ENCODE data around the gene MED22. TPM values are rescaled to one million over a fixed set of nuclear protein-coding genes. Genes with fewer than 3 reads are reported as not detected.

Gene MED22
- total RNA-seq, 3 donors from 2014 or later (not counting 1 experiment from before 2014, with no cell fraction given) = 23.8 to 37.0 (median 28.1) TPM

- H3K4me3 Mint-ChIP-seq = no peak overlapping the region
These were observed 14.9 kb downstream of the MED22 start for GRCh38 chr9:133333011-133333410.

GRCh38 chr9:133332381-133332730, 15.6 kb downstream of the MED22 start:
- peaks cover 35 to 38% of the 10 kb centered on the region in 2 donors for H3K4me1 Mint-ChIP-seq
- Histone ChIP-seq H3K27ac (ENCODE audit: low read length) (no peak overlapping the region), H3K4me3 (ENCODE audit: low read length) (no peak overlapping the region), H3K27me3 (ENCODE audit: control insufficient read depth, insufficient read depth, low read length) (no peaks in the 10 kb centered on the region), H3K9me3 (ENCODE audit: control insufficient read depth, insufficient read depth, low read length) (no peaks in the 10 kb centered on the region), H3K4me1 (ENCODE audit: control insufficient read depth, insufficient read depth, low read length) (peaks cover 24% of the 10 kb centered on the region), H3K36me3 (ENCODE audit: control insufficient read depth, insufficient read depth, low read length) (peaks cover 42% of the 10 kb centered on the region)
- DNase-seq (peak in 1 of 2 donors; percentile 12), ATAC-seq (no peak)
- no peaks in the 10 kb centered on the region for H3K9me3 Mint-ChIP-seq
- no peaks in the 10 kb centered on the region for H3K27me3 Mint-ChIP-seq (ENCODE audit: low read depth in 2 of 2)
- TF ChIP-seq CTCF (IDR thresholded peaks at IDR 0.05) = no peak
- H3K4me3 Mint-ChIP-seq = no peak overlapping the region
- intact Hi-C loops (cut with micrococcal nuclease) = no loop called here
- H3K36me3 Mint-ChIP-seq = peaks cover 7% of the 10 kb centered on the region
- peak overlapping the region in 1 of 2 donors; percentile 31 for H3K27ac Mint-ChIP-seq
- 97% methylated on average over 20 of the region's 20 CpGs for WGBS (ENCODE audit: insufficient coverage)

More at GRCh38 chr9:133333011-133333410, 14.9 kb downstream of the MED22 start:
- TF ChIP-seq CTCF (IDR thresholded peaks at IDR 0.05) = no peak
- H3K27me3 ChIP-seq (ENCODE audit: control insufficient read depth, insufficient read depth, low read length) = no peaks in the 10 kb centered on the region
- H3K36me3 ChIP-seq (ENCODE audit: control insufficient read depth, insufficient read depth, low read length) = peaks cover 42% of the 10 kb centered on the region
- no peak for DNase-seq
- H3K27ac Mint-ChIP-seq = peak overlapping the region in 1 of 2 donors; percentile 31
- ATAC-seq = no peak
- no peak overlapping the region for H3K4me3 ChIP-seq (ENCODE audit: low read length)
- H3K4me1 ChIP-seq (ENCODE audit: control insufficient read depth, insufficient read depth, low read length) = peaks cover 24% of the 10 kb centered on the region
- intact Hi-C loops (cut with micrococcal nuclease) = no loop called here
- 94% methylated on average over 11 of the region's 11 CpGs for WGBS (ENCODE audit: insufficient coverage)
- no peaks in the 10 kb centered on the region for H3K27me3 Mint-ChIP-seq (ENCODE audit: low read depth in 2 of 2)
- H3K9me3 ChIP-seq (ENCODE audit: control insufficient read depth, insufficient read depth, low read length) = no peaks in the 10 kb centered on the region
- peaks cover 7% of the 10 kb centered on the region for H3K36me3 Mint-ChIP-seq
- H3K9me3 Mint-ChIP-seq = no peaks in the 10 kb centered on the region
- H3K27ac ChIP-seq (ENCODE audit: low read length) = no peak overlapping the region
- H3K4me1 Mint-ChIP-seq = peaks cover 35 to 38% of the 10 kb centered on the region in 2 donors

- Histone ChIP-seq H3K27ac (ENCODE audit: low read length) (no peak overlapping the region), H3K4me1 (ENCODE audit: control insufficient read depth, insufficient read depth, low read length) (peaks cover 22% of the 10 kb centered on the region), H3K9me3 (ENCODE audit: control insufficient read depth, insufficient read depth, low read length) (no peaks in the 10 kb centered on the region), H3K36me3 (ENCODE audit: control insufficient read depth, insufficient read depth, low read length) (peaks cover 42% of the 10 kb centered on the region), H3K4me3 (ENCODE audit: low read length) (no peak overlapping the region), H3K27me3 (ENCODE audit: control insufficient read depth, insufficient read depth, low read length) (no peaks in the 10 kb centered on the region)
- H3K27ac Mint-ChIP-seq = peak overlapping the region in 1 of 2 donors; percentile 31
- no peak for TF ChIP-seq CTCF (IDR thresholded peaks at IDR 0.05)
- peaks cover 7% of the 10 kb centered on the region for H3K36me3 Mint-ChIP-seq
- H3K9me3 Mint-ChIP-seq = no peaks in the 10 kb centered on the region
- no peak for ATAC-seq
- intact Hi-C loops (cut with micrococcal nuclease) = no loop called here
- H3K4me1 Mint-ChIP-seq = peaks cover 35 to 38% of the 10 kb centered on the region in 2 donors
- 98% methylated on average over 57 of the region's 57 CpGs for WGBS (ENCODE audit: insufficient coverage)
- H3K4me3 Mint-ChIP-seq = no peak overlapping the region
- peak in 1 of 2 donors; percentile 11 for DNase-seq
- H3K27me3 Mint-ChIP-seq (ENCODE audit: low read depth in 2 of 2) = no peaks in the 10 kb centered on the region
These were observed 16.1 kb downstream of the MED22 start for GRCh38 chr9:133331641-133332380.

Data from natural killer cell (primary cell).